ENCODE measurements around the gene SLCO3A1.
A peak's percentile ranks its signal among the peaks of the same experiment; 100 is the strongest.

Gene SLCO3A1

GRCh38 chr15:92076541-92076940, 223.0 kb downstream of the SLCO3A1 start:
- peak; percentile 28 for DNase-seq

GRCh38 chr15:92077353-92078085, 224.0 kb downstream of the SLCO3A1 start:
- DNase-seq, result peak; percentile 50

GRCh38 chr15:92078270-92078669, 224.8 kb downstream of the SLCO3A1 start:
- DNase-seq, result no peak

- DNase-seq, result no peak
Measured at GRCh38 chr15:92079047-92079446, 225.5 kb downstream of the SLCO3A1 start.

- DNase-seq, result no peak
Measured at GRCh38 chr15:92079647-92080255, 226.2 kb downstream of the SLCO3A1 start.

- peak; percentile 53 for DNase-seq
Measured at GRCh38 chr15:92082006-92082843, 228.7 kb downstream of the SLCO3A1 start.

- no peak for DNase-seq
Measured at GRCh38 chr15:92083190-92083589, 229.7 kb downstream of the SLCO3A1 start.

- no peak for DNase-seq
Measured at GRCh38 chr15:92087211-92087610, 233.7 kb downstream of the SLCO3A1 start.

- no peak for DNase-seq
Measured at GRCh38 chr15:92091155-92091734, 237.7 kb downstream of the SLCO3A1 start.

- DNase-seq, result no peak
Measured at GRCh38 chr15:92092289-92093105, 239.0 kb downstream of the SLCO3A1 start.

- no peak for DNase-seq
Measured at GRCh38 chr15:92095693-92096092, 242.2 kb downstream of the SLCO3A1 start.

GRCh38 chr15:92097474-92098178, 244.1 kb downstream of the SLCO3A1 start:
- DNase-seq, result no peak

GRCh38 chr15:92098869-92099268, 245.4 kb downstream of the SLCO3A1 start:
- no peak for DNase-seq

GRCh38 chr15:92100301-92100700, 246.8 kb downstream of the SLCO3A1 start:
- no peak for DNase-seq

- DNase-seq, result no peak
Measured at GRCh38 chr15:92100751-92101150, 247.2 kb downstream of the SLCO3A1 start.

GRCh38 chr15:92101708-92102394, 248.3 kb downstream of the SLCO3A1 start:
- DNase-seq, result no peak

- DNase-seq, result no peak
Measured at GRCh38 chr15:92102395-92102755, 248.9 kb downstream of the SLCO3A1 start.

- no peak for DNase-seq
Measured at GRCh38 chr15:92104072-92104471, 250.6 kb downstream of the SLCO3A1 start.

GRCh38 chr15:92105611-92106010, 252.1 kb downstream of the SLCO3A1 start:
- DNase-seq, result no peak

- no peak for DNase-seq
Measured at GRCh38 chr15:92107510-92107909, 254.0 kb downstream of the SLCO3A1 start.

- peak; percentile 66 for DNase-seq
Measured at GRCh38 chr15:92109191-92109873, 255.8 kb downstream of the SLCO3A1 start.
